ENCODE measurements around the gene PKDREJ. TPM values are rescaled to one million over a fixed set of nuclear protein-coding genes. Genes with fewer than 3 reads are reported as not detected.

Gene PKDREJ
- total and polyA plus RNA-seq, 2 of the 4 experiments (the other 2 are of a cell fraction) = 0.02 TPM; not detected in 1

GRCh38 chr22:46220921-46221320 lies 42.2 kb downstream of the PKDREJ start:
- Histone ChIP-seq H3K27ac (ENCODE audit: insufficient read depth, low read length) (no peak overlapping the region), H3K79me1 (ENCODE audit: low read depth in 1 of 2, low read length in 2 of 2) (no peaks in the 10 kb centered on the region), H2BK15ac (ENCODE audit: low read depth, low read length) (no peak overlapping the region), H3K36me3 (ENCODE audit: control insufficient read depth, insufficient read depth, low read length) (peaks cover 33% of the 10 kb centered on the region), H2BK120ac (ENCODE audit: low read depth, low read length) (no peak overlapping the region), H2BK20ac (ENCODE audit: low read depth, low read length) (no peak overlapping the region), H3K14ac (replicated peaks; ENCODE audit: low read depth, low read length) (no peak overlapping the region), H2AK9ac (replicated peaks; ENCODE audit: low read depth, low read length, poor library complexity) (no peak overlapping the region), H4K5ac (ENCODE audit: low read depth, low read length) (no peak overlapping the region), H3K9me3 (ENCODE audit: control insufficient read depth, insufficient read depth, low read length) (no peaks in the 10 kb centered on the region), H3K9me1 (ENCODE audit: insufficient read depth, low read length) (peaks cover 23% of the 10 kb centered on the region), H3K27me3 (ENCODE audit: control insufficient read depth, insufficient read depth, low read length) (no peaks in the 10 kb centered on the region), H4K20me1 (ENCODE audit: insufficient read depth, low read length) (no peaks in the 10 kb centered on the region), H3K4ac (ENCODE audit: low read depth, low read length) (no peak overlapping the region), H2AK5ac (ENCODE audit: low read depth, low read length) (no peak overlapping the region), H3K9ac (ENCODE audit: low read depth, low read length) (no peak overlapping the region), H3K4me3 (ENCODE audit: insufficient read depth, low read depth, low read length) (no peak overlapping the region), H3K4me1 (ENCODE audit: control insufficient read depth, insufficient read depth, low read length) (no peaks in the 10 kb centered on the region), H3K56ac (ENCODE audit: extremely low read depth, insufficient read depth, low read length) (no peak overlapping the region), H4K91ac (ENCODE audit: insufficient read depth, low read depth, low read length) (no peak overlapping the region), H4K8ac (ENCODE audit: low read depth in 2 of 2, low read length in 2 of 2) (no peak overlapping the region), H2AFZ (replicated peaks; ENCODE audit: low read length, poor library complexity) (no peak overlapping the region), H3K18ac (ENCODE audit: low read depth, low read length) (no peak overlapping the region), H2BK5ac (ENCODE audit: low read depth, low read length, poor library complexity, severe bottlenecking) (no peak overlapping the region), H3K4me2 (ENCODE audit: low read depth, low read length) (no peak overlapping the region), H3K23ac (ENCODE audit: low read depth, low read length) (no peak overlapping the region)
- POLR2A ChIA-PET (ENCODE audit: unreplicated experiment) = no interaction called here
- ATAC-seq (ENCODE audit: low read depth) (no peak), DNase-seq (peak; percentile 13)
- TF ChIP-seq CHD1 (IDR thresholded peaks at IDR 0.05; ENCODE audit: low read depth, low read length) (no peak), MXI1 (IDR thresholded peaks at IDR 0.05; ENCODE audit: borderline replicate concordance, low read depth, low read length) (no peak), RCOR1 (IDR thresholded peaks at IDR 0.05; ENCODE audit: insufficient replicate concordance, low read length) (no peak), CEBPB (IDR thresholded peaks at IDR 0.05; ENCODE audit: low read depth, low read length) (no peak), USF2 (IDR thresholded peaks at IDR 0.05; ENCODE audit: low read depth, low read length) (no peak), CTCF (conservative IDR thresholded peaks at IDR 0.05; ENCODE audit: low read depth, low read length) (no peak), SMC3 (IDR thresholded peaks at IDR 0.05; ENCODE audit: low read depth, low read length) (no peak)
- TF ChIP-seq, protein P1, sequence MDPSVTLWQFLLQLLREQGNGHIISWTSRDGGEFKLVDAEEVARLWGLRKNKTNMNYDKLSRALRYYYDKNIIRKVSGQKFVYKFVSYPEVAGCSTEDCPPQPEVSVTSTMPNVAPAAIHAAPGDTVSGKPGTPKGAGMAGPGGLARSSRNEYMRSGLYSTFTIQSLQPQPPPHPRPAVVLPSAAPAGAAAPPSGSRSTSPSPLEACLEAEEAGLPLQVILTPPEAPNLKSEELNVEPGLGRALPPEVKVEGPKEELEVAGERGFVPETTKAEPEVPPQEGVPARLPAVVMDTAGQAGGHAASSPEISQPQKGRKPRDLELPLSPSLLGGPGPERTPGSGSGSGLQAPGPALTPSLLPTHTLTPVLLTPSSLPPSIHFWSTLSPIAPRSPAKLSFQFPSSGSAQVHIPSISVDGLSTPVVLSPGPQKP (IDR thresholded peaks at IDR 0.05; ENCODE audit: borderline replicate concordance, low read depth, low read length) = no peak
- CTCF ChIA-PET = no interaction called here
- no TSS peak for BruUV-seq (replicated peaks)
- WGBS, 2 experiments (ENCODE audit: extremely low coverage in 2 of 2, insufficient read length in 1 of 2) = no CpG with 5 or more reads among the region's 5 CpGs
- dilution Hi-C loops (cut with HindIII; ENCODE audit: low sequenced_read_pairs, unreplicated experiment) = no loop called here
- intact Hi-C loops (cut with micrococcal nuclease) = no loop called here
- in situ Hi-C loops (cut with MboI; ENCODE audit: low sequenced_read_pairs) = no loop called here
